HepG2 (cell line): ENCODE data around the gene KIRREL3.

Source experiments
- AFF4 ChIP-seq: sonication (generic); formaldehyde crosslinking; IDR thresholded peaks from 2 replicates; pipeline ENCODE4 v1.4.0; 2020; ENCODE audit warnings: missing genetic modification reagents
- ATF7 ChIP-seq, 2 experiments: fragments of 450-650 bp in 1 of 2; sonication (generic) in 1 of 2; formaldehyde crosslinking in 1 of 2; IDR thresholded peaks; 2 replicates each; pipeline versions ENCODE4 v1.4.0 to v1.6.1; 2016 to 2020; ENCODE audit warnings: antibody characterized with exemption in 1 of 2, mild to moderate bottlenecking in 1 of 2, missing genetic modification reagents in 1 of 2
- CTCF ChIP-seq: sonication (generic); formaldehyde crosslinking; IDR thresholded peaks from 2 replicates; pipeline ENCODE4 v1.5.0; 2020; ENCODE audit warnings: mild to moderate bottlenecking, missing genetic modification reagents, moderate library complexity
- MYC ChIP-seq: sonication (generic); formaldehyde crosslinking; IDR thresholded peaks from 2 replicates; pipeline ENCODE4 v1.9.0; 2021; ENCODE audit warnings: missing genetic modification reagents, borderline replicate concordance
- ZKSCAN1 ChIP-seq: fragments of 150-350 bp; IDR thresholded peaks from 2 replicates; pipeline ENCODE4 v1.6.1; 2014; ENCODE audit warnings: low read length
- ZNF33B ChIP-seq: sonication (generic); formaldehyde crosslinking; IDR thresholded peaks from 2 replicates; pipeline ENCODE4 v1.5.1; 2020; ENCODE audit warnings: mild to moderate bottlenecking, missing genetic modification reagents
- ZNF558 ChIP-seq: sonication (generic); formaldehyde crosslinking; IDR thresholded peaks from 2 replicates; pipeline ENCODE4 v1.9.0; 2022; ENCODE audit warnings: mild to moderate bottlenecking, missing genetic modification reagents, borderline replicate concordance
- ZNF781 ChIP-seq: sonication (generic); formaldehyde crosslinking; IDR thresholded peaks from 2 replicates; pipeline ENCODE4 v1.5.1; 2020; ENCODE audit warnings: borderline replicate concordance, mild to moderate bottlenecking, missing genetic modification reagents; ENCODE audit errors: not compliant biosample characterization

GRCh38 chr11:126829716-126830115, 170.9 kb downstream of the KIRREL3 start:
- TF ChIP-seq ZNF781 (CRISPR knock-in tag): no peak
- no peak for TF ChIP-seq CTCF (CRISPR knock-in tag)
- no peak for TF ChIP-seq AFF4 (CRISPR knock-in tag)
- no peak for TF ChIP-seq ATF7 (IDR thresholded peaks at IDR 0.05)
- TF ChIP-seq ATF7 (CRISPR knock-in tag; IDR thresholded peaks at IDR 0.05): no peak
- no peak for TF ChIP-seq MYC (CRISPR knock-in tag)
- no peak for TF ChIP-seq ZNF558
- no peak for TF ChIP-seq ZKSCAN1
- no peak for TF ChIP-seq ZNF33B (CRISPR knock-in tag)
